Activated CD4-positive, alpha-beta T cell treated with anti-CD3 and anti-CD28 coated beads, Interleukin-2, amount 50 U/mL, for 1 hour (primary cell): ENCODE measurements around the gene SHROOM3.

Source experiments
- DNase-seq: peaks from one replicate; pipeline ENCODE4 v3.0.0-alpha.2; 2020

Gene SHROOM3

GRCh38 chr4:76733068-76733771, 298.2 kb downstream of the SHROOM3 start:
- DNase-seq: no peak

GRCh38 chr4:76736414-76736813, 301.4 kb downstream of the SHROOM3 start:
- no peak for DNase-seq

- no peak for DNase-seq
Observed at GRCh38 chr4:76737180-76737579, 302.2 kb downstream of the SHROOM3 start.

- no peak for DNase-seq
Observed at GRCh38 chr4:76737771-76738085, 302.7 kb downstream of the SHROOM3 start.

- DNase-seq: no peak
Observed at GRCh38 chr4:76738086-76738931, 303.3 kb downstream of the SHROOM3 start.

GRCh38 chr4:76740192-76740591, 305.2 kb downstream of the SHROOM3 start:
- no peak for DNase-seq

- no peak for DNase-seq
Observed at GRCh38 chr4:76740866-76741662, 306.0 kb downstream of the SHROOM3 start.

- DNase-seq: no peak
Observed at GRCh38 chr4:76741663-76742020, 306.6 kb downstream of the SHROOM3 start.

- no peak for DNase-seq
Observed at GRCh38 chr4:76744241-76744921, 309.4 kb downstream of the SHROOM3 start.

- DNase-seq: no peak
Observed at GRCh38 chr4:76745240-76745639, 310.2 kb downstream of the SHROOM3 start.

GRCh38 chr4:76747563-76747962, 312.5 kb downstream of the SHROOM3 start:
- no peak for DNase-seq

- no peak for DNase-seq
Observed at GRCh38 chr4:76748649-76749048, 313.6 kb downstream of the SHROOM3 start.

- no peak for DNase-seq
Observed at GRCh38 chr4:76749355-76749754, 314.3 kb downstream of the SHROOM3 start.

- DNase-seq: no peak
Observed at GRCh38 chr4:76750716-76751115, 315.7 kb downstream of the SHROOM3 start.

- DNase-seq: no peak
Observed at GRCh38 chr4:76751612-76752343, 316.7 kb downstream of the SHROOM3 start.

GRCh38 chr4:76752861-76753501, 318.0 kb downstream of the SHROOM3 start:
- no peak for DNase-seq

GRCh38 chr4:76753814-76754213, 318.8 kb downstream of the SHROOM3 start:
- no peak for DNase-seq

GRCh38 chr4:76754439-76754838, 319.4 kb downstream of the SHROOM3 start:
- DNase-seq: no peak

GRCh38 chr4:76755756-76756155, 320.7 kb downstream of the SHROOM3 start:
- no peak for DNase-seq

- no peak for DNase-seq
Observed at GRCh38 chr4:76756416-76756815, 321.4 kb downstream of the SHROOM3 start.

GRCh38 chr4:76757418-76757939, 322.4 kb downstream of the SHROOM3 start:
- DNase-seq: no peak
